Measurements from ENCODE around the gene IRAK4. TPM values are rescaled to one million over a fixed set of nuclear protein-coding genes. Genes with fewer than 3 reads are reported as not detected.

IRAK4 gene
- total RNA-seq, 1 donor from 2014 or later, result 23.6 TPM

DNA sequence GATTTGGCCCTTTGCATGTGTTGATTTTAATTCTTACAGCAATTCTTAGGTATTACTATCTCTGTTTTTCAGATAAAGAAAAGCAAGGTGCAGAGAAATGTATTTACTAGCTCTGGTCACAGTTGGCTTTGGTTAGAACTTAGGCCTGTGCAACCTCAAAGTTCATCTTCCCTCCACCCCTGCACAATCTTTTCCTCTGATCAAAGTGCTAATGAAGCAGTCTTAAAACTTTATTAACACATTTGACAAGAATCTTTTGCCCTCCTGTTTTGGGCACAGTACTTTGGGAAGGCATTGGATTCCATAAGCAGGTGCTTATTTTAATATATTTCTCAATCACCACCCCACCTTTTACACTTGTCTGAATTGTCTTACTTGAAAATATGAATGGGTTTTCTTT, 2.7 kb downstream of the IRAK4 start:
- Histone ChIP-seq H2AFZ (replicated peaks) (no peak overlapping the region), H3K4me3 (no peak overlapping the region), H3K4me2 (no peak overlapping the region), H4K20me1 (ENCODE audit: low read depth) (no peaks in the 10 kb centered on the region), H3K9ac (no peak overlapping the region), H3K27me3 (no peaks in the 10 kb centered on the region), H3K36me3 (no peaks in the 10 kb centered on the region), H3K27ac (no peak overlapping the region), H3F3A (ENCODE audit: low read depth) (peaks cover 13% of the 10 kb centered on the region), H3K9me3 (ENCODE audit: low read depth) (no peaks in the 10 kb centered on the region), H3K79me2 (ENCODE audit: low read depth) (peaks cover 14% of the 10 kb centered on the region), H3K4me1 (peaks cover 18% of the 10 kb centered on the region)
- no peaks in the 10 kb centered on the region for H3K36me3 Mint-ChIP-seq
- peaks cover 4% of the 10 kb centered on the region for H3K9me3 Mint-ChIP-seq
- H3K4me1 Mint-ChIP-seq, result peaks cover 3% of the 10 kb centered on the region
- H3K27me3 Mint-ChIP-seq (ENCODE audit: insufficient read depth, low read depth), result peaks cover 2% of the 10 kb centered on the region
- no peak overlapping the region for H3K27ac Mint-ChIP-seq
- no peak for DNase-seq (ENCODE audit: low spot score)
- H3K4me3 Mint-ChIP-seq, result no peak overlapping the region
- TF ChIP-seq EZH2phosphoT487 (IDR thresholded peaks at IDR 0.05), result no peak
- TF ChIP-seq EZH2 (IDR thresholded peaks at IDR 0.05), result no peak
- TF ChIP-seq, protein P1, sequence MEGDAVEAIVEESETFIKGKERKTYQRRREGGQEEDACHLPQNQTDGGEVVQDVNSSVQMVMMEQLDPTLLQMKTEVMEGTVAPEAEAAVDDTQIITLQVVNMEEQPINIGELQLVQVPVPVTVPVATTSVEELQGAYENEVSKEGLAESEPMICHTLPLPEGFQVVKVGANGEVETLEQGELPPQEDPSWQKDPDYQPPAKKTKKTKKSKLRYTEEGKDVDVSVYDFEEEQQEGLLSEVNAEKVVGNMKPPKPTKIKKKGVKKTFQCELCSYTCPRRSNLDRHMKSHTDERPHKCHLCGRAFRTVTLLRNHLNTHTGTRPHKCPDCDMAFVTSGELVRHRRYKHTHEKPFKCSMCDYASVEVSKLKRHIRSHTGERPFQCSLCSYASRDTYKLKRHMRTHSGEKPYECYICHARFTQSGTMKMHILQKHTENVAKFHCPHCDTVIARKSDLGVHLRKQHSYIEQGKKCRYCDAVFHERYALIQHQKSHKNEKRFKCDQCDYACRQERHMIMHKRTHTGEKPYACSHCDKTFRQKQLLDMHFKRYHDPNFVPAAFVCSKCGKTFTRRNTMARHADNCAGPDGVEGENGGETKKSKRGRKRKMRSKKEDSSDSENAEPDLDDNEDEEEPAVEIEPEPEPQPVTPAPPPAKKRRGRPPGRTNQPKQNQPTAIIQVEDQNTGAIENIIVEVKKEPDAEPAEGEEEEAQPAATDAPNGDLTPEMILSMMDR (IDR thresholded peaks at IDR 0.05), result no peak

DNA sequence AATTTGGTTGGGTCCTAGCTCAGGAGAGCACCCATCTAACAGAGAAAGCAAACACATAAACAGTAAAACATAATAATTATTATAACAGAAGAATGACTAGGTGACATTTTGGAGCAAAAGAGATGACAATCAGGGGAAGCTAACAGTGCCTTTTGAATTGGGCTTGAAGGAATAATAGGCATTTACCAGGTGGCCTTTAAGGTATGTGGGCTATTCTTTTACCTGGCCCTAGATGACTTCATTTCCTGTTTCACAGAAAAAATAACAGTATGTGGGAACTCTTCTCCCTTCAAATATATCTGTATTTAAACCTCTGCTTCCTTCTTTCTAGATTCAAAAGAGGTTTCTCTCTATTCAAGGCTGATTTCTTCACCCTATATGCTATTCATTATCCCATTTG, 3.8 kb downstream of the IRAK4 start:
- no peak for DNase-seq (ENCODE audit: low spot score)
- no peak overlapping the region for H3K27ac ChIP-seq
- peaks cover 4% of the 10 kb centered on the region for H3K9me3 Mint-ChIP-seq

DNA sequence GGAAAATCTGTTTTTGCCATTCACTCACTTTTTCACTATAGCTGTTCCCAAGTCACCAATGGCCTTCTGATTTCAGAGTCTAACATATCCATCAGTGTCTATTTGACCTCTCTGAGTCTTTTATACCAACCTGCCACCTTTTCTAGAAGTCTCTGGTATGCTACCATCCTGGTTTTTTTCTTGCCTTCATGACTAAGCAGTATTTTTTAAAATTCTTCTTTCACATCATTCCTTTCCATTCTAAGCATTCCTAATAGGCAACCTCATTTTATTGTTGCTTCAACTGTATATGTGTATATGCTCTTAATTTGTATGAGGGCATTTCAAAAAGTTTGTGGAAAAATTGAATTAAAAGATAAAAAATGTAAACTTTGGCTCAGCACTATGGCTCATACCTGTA, 5.0 kb downstream of the IRAK4 start:
- no peaks in the 10 kb centered on the region for H3K27me3 ChIP-seq
- H3K4me3 Mint-ChIP-seq, result no peak overlapping the region
- H3K4me1 ChIP-seq, result peaks cover 18% of the 10 kb centered on the region
- H3K36me3 ChIP-seq, result no peaks in the 10 kb centered on the region
- peaks cover 13% of the 10 kb centered on the region for H3F3A ChIP-seq (ENCODE audit: low read depth)
- H3K9me3 ChIP-seq (ENCODE audit: low read depth), result no peaks in the 10 kb centered on the region
- H3K36me3 Mint-ChIP-seq, result no peaks in the 10 kb centered on the region
- H3K9me3 Mint-ChIP-seq, result no peaks in the 10 kb centered on the region
- H3K79me2 ChIP-seq (ENCODE audit: low read depth), result no peaks in the 10 kb centered on the region
- H3K4me1 Mint-ChIP-seq, result no peaks in the 10 kb centered on the region
- H3K4me2 ChIP-seq, result no peak overlapping the region
- H3K9ac ChIP-seq, result no peak overlapping the region
- H3K27me3 Mint-ChIP-seq (ENCODE audit: insufficient read depth, low read depth), result peaks cover 2% of the 10 kb centered on the region
- H4K20me1 ChIP-seq (ENCODE audit: low read depth), result no peaks in the 10 kb centered on the region
- H3K4me3 ChIP-seq, result no peak overlapping the region
- H3K27ac Mint-ChIP-seq, result no peak overlapping the region
- H3K27ac ChIP-seq, result no peak overlapping the region
- no peak for DNase-seq (ENCODE audit: low spot score)
- H2AFZ ChIP-seq (replicated peaks), result no peak overlapping the region
- no peak for TF ChIP-seq EZH2 (IDR thresholded peaks at IDR 0.05)
- no peak for TF ChIP-seq EZH2phosphoT487 (IDR thresholded peaks at IDR 0.05)
- TF ChIP-seq, protein P1 (IDR thresholded peaks at IDR 0.05), result no peak

More for the DNA sequence above, 3.8 kb downstream of the IRAK4 start:
- Histone ChIP-seq H3K27me3 (no peaks in the 10 kb centered on the region), H2AFZ (replicated peaks) (no peak overlapping the region), H3K36me3 (no peaks in the 10 kb centered on the region), H3K9ac (no peak overlapping the region), H3F3A (ENCODE audit: low read depth) (peaks cover 13% of the 10 kb centered on the region), H3K4me1 (peaks cover 18% of the 10 kb centered on the region), H3K4me2 (peak overlapping the region; percentile 20), H4K20me1 (ENCODE audit: low read depth) (no peaks in the 10 kb centered on the region), H3K4me3 (no peak overlapping the region), H3K9me3 (ENCODE audit: low read depth) (no peaks in the 10 kb centered on the region), H3K79me2 (ENCODE audit: low read depth) (peaks cover 5% of the 10 kb centered on the region)
- no peak overlapping the region for H3K27ac Mint-ChIP-seq
- no peaks in the 10 kb centered on the region for H3K36me3 Mint-ChIP-seq
- peaks cover 3% of the 10 kb centered on the region for H3K4me1 Mint-ChIP-seq
- H3K4me3 Mint-ChIP-seq, result no peak overlapping the region
- TF ChIP-seq, protein P1 (IDR thresholded peaks at IDR 0.05), result no peak
- TF ChIP-seq EZH2 (IDR thresholded peaks at IDR 0.05), result no peak
- TF ChIP-seq EZH2phosphoT487 (IDR thresholded peaks at IDR 0.05), result no peak
- peaks cover 2% of the 10 kb centered on the region for H3K27me3 Mint-ChIP-seq (ENCODE audit: insufficient read depth, low read depth)

Data from neural progenitor cell (in vitro differentiated cells).